CD4-positive, alpha-beta T cell treated with Interleukin-15 for 4 hours (primary cell): ENCODE measurements around the gene DCUN1D2.
"Not testable (repeated sequence)": the region's sequence is repeated elsewhere in the genome, so short reads cannot be mapped to it uniquely, and the experiment has no call there.

Source experiments
- DNase-seq: peaks from one replicate; pipeline ENCODE4 v3.0.0-alpha.2; 2020; ENCODE audit warnings: low spot score

DCUN1D2 gene

DNA sequence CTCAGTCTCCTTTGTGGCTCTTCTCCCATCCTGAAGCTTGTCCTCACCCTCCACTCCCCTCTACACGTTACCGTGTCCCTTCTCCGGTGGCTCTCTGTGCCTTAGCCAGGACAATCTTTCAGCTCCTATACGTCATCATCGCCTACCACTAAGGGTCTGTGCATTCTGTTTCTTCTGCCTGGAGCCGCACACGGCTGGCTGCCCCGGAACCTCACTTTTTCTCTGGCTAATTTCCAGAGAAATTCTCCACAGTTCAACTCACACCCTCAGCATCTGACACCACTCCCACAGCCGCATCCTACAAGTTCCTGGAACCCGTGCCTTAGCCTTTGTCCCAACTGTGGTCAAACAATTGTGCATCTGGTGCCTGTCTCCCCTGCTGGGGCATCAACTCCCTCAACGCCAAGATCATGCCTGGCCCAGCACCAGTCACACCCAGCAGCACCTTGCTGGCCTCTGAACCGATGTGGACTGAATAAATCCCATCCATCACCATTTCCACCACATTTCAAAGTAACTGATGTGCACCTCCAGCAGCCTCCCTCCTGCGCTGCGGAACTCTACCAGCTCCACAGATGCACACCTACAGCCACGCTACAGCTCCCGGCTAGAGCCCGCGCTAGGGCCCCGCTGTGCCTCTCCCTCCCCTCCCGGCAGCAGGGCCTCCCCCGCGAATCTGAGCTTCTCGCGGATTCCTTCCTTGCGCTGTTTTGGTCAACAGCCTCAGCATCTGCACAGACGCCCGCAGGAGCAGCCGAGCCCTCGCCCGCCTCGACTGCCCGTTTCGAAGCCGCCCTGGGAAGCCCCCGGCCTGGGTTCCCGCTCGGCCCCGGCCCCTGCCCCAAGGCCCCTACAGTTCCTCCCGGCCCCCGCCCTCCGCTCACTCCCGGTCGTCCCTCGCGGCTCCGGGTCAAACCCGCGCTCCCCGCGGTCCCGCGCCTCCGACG is 689 bp downstream of the DCUN1D2 start:
- DNase-seq = peak; percentile 18

DNA sequence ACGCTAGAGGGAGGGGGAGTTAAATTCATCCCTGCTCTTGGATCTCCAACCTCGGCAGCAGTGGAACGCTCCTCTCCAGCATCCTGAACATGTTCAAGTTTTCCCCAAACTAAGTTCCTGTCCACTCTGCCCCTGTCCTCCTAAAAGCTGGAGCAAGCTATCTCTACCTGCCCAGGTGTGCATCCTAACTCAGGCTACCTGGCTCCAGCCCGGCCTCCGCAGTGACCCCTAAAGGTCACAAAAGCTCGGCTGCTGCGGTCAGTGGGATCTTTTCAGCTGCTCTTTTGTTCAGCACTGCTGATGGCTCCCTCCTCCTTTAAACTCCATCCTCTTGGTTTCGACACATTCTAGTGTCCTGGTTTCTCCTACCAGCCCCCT is 1.4 kb downstream of the DCUN1D2 start:
- no peak for DNase-seq

DNA sequence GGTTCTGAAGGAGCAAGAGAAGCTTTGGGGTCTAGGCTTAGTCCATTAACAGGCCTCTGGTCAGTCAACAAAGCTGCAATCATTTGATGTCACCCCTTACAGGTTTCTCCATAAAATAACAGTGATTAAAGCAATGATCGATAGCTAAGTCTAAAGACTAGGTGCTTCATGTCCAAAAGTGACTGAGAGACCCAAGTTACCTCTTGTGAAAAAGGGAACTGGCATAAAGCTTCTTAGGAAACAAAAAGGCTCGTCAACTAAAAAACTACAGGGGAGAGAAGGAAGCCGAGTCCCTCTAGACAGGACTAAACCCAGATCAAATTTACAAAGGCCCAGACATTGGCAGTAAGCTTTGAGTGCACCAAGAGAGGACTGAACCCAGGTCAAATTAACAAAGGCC is 2.2 kb downstream of the DCUN1D2 start:
- DNase-seq = no peak

DNA sequence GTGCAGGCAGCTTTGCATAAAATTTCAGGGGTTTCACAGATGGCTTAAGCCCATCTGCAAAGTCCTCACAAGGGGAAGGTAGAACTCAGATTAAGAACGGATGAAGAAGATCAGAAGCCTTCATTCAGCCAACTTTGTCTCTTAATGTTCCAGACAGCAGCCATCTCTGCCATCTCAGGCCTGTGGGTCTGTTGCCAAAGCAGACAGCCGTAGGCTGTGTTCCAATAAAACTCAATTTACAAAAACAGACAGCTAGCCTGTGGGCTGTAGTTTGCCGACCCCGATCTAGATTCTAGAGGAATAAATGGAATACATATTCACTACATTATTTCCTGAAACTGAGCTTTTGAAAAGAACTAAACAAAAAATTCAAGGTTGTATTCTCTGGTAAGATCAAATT is 3.8 kb downstream of the DCUN1D2 start:
- DNase-seq = no peak

DNA sequence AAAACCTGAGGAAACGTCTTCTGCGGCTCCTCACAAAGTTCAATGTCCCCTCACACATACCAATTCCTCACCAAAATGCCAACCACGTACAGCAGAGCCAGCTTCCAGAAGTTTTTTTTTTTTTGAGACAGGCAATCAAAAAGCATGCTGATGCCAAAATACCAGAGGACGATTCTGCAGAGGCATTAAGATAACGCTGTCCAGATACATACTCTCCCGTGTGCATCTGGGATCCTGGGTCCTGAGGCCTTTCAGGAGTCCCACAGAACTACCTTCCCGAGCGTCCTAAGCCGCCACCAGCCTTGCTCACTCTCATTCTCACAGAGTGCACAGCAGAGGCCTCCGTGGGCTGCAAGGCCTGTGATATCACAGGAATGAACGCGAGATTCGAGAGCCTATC is 5.0 kb downstream of the DCUN1D2 start:
- DNase-seq = no peak

DNA sequence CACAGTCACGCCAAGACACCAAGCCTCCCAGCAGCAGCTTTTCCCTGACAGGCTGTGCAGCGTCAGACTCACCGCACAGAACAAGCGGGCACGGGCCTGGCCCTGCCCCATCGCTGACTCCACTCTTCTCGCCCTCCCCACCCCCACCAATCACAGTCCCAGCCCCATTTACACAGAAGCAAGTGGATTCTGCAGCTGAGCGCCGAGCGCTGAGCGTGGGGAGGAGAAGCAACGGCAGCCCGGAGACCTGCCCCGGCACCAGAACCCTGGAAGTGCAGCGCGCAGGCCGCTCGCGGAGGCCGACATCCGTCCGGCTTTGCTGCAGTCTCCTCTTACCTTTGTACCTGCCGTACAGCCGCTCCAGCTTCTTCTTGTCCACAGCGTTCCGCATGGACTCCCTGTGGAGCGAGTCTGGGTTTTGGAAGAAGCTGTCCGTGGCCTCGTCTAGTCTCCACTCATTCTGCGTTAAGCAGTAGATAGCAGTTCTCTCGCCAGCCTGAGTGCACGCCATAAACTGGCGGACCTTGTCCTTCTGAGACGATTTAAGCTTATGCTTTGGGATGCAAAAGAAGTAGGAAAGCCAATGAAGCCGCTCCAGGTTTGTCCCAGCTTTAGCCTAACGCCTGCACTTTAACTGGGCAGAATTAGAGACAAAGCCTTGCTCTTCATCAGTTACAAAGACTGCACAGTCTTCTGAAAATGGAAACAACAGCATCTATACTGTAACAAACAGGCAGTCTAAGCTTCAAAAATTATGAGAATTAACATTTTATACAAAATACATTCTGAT is 6.8 kb downstream of the DCUN1D2 start:
- no peak for DNase-seq

DNA sequence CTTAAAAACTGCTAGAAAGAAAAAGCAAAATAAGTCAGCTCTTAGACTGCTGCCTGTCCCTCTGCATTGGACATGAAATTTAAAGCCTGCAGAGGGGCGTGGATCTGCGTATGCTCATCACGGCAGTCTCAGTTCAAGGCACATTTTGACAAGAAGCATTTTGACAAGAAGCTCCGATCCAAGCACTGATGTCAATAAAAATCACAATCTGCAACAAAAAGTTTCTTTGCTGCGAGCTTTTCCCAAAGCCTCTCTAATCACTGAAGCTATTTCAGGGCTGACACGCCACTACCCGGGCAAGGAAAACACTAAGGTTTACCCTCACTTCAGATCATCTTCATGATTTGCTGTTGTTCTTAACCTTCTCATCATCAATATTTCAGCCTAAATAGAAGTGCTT is 7.4 kb downstream of the DCUN1D2 start:
- DNase-seq = no peak

DNA sequence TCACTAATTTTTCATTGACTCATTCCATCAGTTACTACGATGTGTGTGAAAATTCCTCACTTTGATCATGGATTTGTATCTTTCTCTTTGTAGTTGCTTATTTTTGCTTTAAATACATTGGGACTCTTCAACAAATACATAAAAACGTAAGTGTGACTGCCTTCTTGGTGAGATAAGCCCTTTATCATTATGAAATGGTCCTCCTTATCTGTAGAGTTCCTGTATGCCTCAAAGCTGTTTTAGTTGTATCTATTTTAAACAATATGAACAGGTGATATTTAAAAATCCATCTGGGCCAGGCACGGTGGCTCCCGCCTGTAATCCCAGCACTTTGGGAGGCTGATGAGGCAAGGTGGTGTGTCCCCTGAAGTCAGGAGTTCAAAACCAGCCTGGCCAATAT is 11.3 kb downstream of the DCUN1D2 start:
- DNase-seq = no peak

DNA sequence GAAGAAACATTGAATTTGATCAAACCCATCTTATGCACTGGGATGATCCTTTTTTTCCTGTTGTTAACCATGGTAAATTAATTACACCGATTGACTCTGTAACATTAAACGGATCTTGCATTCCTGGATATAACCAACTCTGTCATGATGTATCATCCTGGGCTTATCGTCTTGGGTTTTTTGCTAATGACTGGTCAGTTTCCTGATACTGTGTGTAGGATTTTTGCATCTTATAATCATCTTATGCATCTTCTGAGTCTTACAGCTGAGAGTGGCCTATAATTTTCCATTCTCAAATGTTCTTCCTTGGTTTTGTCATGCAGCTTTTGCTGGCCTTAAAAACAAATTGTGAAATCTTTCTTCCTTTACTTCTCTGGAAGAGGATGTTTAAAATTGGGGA is 12.8 kb downstream of the DCUN1D2 start:
- DNase-seq = no peak

DNA sequence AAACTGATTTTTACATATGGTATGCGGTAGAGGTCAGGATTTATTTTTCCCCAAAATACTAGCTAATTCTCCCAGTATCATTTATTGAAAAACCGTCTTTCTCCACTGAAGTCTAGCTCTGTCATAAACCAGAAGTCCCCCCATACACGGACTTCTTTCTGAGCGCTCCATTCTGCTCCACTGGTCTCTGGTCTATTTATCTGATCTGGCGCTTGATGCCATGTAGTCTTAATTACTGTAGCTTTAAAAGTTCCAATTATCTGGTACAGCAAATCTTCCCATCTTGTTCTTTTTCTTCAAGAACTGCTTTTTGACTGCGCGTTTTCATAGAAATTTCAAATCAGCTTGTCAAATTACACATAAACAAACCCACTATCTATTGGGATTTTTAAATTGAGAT is 13.7 kb downstream of the DCUN1D2 start:
- DNase-seq = no peak

DNA sequence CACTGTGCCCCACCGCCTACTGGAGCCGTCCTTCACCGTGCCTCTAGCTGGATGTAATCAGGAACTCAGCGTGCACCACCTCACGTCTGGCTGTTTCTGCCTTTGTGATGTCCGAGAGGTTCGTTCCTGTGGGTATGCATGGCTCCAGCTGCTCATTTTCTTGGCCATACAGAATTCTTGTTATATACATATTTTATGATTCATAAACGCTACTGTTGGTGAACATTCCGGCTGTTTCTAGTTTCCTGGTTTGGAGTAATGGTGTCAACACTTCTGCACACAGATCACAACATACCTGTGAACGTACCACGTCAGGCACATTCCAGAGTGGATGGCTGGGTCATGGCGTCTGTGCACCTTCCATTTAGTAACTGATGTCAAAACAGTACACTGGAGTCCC is 14.6 kb downstream of the DCUN1D2 start:
- no peak for DNase-seq

DNA sequence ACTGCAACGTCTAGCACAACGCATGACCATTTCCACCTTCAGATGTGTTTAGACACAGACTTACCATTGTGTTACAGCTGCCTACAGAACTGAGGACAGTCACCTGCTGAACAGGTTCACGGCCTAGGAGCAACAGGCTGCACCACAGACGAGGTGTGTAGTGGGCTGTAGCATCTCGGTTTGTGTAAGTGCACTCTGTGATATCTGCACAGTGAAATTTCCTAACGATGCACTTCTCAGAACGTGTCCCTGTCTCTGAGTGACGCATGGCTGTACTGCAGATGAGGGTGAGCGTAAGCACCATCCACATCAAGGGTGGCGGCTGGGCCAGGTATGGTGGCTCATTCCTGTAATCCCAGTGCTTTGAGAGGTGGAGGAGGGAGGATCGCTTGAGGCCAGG is 15.2 kb downstream of the DCUN1D2 start:
- no peak for DNase-seq

DNA sequence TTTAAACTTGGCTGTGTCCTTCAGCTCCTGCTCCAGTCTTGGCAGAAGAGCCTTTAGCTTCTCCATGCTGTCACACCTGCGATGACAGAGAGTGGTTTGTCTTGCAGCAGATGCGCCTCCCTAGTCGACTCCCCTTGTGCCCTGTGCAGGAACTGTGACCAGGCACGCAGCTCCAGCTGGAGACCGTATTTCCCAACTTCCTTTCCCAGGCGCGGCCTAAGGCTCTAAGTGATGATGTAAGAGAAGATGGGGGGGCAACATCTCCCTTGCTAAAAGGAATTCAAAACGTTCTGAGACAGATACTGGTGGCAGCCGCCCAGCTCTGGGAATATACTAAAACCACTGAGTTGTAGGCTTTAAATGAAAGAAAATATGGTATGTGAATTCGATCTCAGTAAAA is 16.3 kb downstream of the DCUN1D2 start:
- DNase-seq = no peak

DNA sequence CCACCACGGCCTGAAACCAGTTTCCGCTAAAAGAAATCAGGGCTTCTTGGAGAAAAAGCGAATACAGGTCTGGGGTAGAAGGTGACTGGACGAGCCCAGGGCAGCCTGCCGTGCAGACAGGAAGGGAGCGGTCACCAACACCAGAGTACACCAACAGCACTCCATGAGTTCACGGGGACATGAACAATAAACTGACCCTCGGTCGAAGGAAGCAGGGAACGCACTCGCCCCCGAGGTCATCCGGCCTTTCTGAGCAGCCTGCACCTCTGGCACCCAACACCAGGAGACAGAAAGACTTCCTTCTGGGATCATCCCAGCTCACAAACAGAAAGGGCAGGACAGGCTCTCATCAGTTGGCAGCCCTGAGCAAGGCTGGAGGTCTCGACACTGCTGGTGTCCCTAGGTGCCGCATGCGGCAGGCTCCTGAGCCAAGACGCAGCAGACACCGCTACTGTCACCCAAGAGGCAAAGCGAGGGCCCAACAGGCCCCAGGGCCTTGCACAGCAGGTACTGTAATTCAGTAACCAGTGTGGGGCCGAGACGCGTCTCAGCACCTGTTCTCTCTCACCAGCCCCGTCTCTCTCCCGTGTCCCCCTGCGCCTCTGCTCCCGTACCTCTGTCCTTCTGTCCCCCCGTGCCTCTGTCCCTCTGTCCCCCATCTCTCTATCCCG is 18.0 kb downstream of the DCUN1D2 start:
- no peak for DNase-seq

DNA sequence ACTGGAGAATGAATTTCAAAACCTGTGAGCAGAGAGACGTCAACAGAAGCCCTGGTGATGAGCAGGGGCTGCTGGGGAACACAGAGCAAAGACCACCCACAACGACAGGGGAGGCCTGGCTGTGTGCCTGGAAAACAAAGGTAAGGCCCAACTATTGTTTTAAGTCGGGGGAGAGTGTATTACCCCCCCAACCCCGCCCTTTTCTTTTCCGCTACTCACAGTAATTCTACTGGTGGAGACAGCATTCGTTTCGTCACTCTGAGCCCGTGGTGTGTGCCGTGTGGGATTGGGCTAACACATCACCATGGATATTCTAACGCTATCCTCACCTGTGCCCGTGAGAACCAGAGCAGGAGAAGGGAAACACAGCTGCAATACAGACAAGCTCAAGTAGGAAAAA is 18.7 kb downstream of the DCUN1D2 start:
- no peak for DNase-seq

DNA sequence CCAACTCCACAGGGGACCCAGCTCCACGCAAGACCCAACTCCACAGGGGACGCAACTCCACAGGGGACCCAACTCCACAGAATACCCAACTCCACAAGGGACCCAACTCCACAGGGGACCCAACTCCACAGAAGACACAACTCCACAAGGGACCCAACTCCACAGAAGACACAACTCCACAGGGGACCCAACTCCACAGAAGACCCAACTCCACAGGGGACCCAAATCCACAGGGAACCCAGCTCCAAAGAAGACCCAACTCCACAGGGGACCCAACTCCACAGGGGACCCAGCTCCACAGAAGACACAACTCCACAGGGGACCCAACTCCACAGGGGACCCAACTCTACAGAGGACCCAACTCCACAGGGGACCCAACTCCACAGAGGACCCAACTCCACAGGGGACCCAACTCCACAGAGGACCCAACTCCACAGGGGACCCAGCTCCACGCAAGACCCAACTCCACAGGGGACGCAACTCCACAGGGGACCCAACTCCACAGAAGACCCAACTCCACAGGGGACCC is 19.8 kb downstream of the DCUN1D2 start:
- DNase-seq = not testable (repeated sequence)

DNA sequence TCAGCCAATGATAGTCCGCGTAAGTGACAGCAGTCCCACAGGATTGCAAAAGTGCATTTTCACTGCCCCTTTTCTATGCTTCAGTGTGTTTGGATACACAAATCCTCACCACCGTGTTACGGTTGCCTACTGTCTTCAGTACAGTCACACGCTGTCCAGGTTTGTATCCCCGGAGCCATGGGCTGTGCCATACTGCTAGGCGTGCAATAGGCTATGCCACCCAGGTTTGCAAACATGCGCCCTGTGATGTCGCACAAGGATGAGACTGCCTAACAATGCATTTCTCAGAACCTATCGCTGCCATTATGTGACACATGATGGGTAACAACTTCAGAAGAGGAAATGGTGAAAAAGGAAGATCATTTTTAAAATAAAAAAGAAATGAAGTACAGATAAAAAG is 20.4 kb downstream of the DCUN1D2 start:
- DNase-seq = no peak

DNA sequence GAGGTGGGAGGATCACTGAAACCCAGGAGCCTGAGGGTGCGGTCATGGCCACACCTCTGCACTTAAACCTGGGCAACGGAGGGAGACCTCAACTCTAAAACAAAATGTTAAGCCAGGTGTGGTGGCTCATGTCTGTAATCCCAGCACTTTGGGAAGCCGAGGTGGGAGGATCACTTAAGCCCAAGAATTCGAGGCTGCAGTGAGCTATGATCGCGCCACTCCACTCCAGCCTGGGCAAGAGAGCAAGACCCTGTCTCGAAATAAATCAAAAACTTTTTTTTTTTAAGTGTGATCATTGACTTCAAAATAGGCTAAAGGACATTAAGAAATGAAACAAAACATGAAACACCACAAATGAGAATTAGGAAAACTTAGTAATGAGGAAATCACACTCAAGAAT is 20.9 kb downstream of the DCUN1D2 start:
- DNase-seq = no peak

DNA sequence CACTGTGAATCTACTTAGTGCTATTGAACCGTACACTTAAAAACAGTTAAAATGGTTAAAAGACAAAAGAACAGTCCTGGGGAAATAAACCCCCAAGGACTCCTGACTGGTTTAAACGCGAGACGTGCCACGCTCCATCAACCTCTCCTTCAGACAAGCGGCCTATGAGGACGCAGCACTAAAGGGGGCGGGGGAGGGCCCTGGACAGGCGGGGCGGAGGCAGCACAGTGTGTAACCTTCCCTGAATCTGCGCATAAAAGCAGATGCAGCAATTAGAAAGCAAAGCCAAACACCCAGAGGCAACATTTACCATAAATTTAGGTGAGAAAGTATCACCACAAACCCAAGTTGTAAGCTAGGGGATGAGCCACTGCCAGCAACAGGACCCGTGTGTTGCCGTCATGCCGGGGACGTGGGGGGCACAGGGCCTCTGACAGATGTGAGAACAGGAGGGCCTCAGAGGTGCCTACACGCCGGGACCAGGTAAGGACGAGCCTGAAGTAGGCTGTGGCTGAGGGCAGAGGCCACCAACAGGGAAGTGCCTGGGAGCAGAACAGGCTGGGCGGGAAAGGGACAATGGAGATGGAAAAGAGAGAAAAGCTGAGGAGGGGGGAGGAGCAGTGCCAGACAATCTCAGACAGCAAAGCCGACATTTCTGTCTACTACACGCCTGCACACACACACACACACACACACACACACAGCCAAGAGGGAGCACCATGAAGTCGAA is 21.9 kb downstream of the DCUN1D2 start:
- no peak for DNase-seq

DNA sequence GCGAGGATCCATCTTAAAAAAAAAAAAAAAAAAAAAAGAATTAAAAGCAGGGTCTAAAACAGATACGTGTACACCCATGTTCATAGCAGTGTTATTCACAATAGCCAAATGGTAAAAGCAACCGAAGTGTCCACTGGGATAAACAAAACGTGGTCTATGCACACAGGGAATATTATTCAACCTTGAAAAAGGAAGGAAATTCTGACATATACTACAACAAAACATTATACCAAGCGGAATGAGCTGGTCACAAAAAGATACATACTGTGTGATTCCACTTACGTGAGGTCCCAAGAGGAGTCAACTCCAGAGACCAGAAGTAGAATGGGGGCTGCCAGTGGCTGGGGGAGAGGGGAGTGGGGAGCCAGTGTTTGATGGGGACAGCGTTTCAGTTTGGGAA is 22.5 kb downstream of the DCUN1D2 start:
- DNase-seq = no peak

DNA sequence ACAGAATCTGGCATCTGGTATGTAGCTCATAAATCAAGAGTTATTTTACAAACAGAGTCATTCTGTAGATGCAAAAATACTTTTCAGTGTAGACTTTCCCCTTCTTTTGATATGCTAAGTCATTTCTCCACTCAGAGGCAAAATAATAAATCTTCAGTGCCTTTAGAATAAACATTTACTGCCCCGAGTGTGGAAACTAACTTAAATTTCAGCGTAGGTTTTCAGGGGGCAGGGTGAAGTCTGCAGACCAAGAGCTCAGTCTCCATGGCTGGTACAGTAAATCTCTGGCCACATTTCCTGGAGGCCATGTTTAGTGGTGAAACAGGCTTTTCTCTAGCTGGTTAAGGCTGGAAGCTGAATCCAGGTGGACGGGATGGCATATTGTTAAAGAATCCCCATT is 24.1 kb downstream of the DCUN1D2 start:
- no peak for DNase-seq

DNA sequence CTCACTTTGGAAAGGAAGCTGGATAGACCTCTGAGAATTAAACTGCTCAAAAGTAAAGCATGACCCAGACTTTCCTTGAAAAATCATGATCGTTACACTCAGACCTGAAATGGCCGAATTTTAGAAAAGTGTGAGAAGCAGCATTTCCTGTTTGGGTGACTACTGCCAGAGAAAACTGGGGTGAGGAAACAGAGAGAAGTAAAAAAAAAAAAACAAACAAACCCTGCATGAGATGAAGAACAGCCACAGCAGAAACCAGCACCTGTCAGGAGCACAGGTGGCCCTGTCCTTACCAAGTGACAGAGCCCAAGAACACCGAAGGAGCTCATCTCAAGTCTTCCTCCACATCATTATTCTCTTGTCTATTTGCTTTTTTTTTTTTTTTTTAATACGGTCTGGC is 25.2 kb downstream of the DCUN1D2 start:
- DNase-seq = no peak
